Measurements from ENCODE around the gene LSAMP.

Gene LSAMP

GRCh38 chr3:116356056-116356455, 89.2 kb downstream of the LSAMP start:
- DNase-seq (ENCODE audit: low read depth in 2 of 2): no peak

GRCh38 chr3:116354382-116354781, 90.9 kb downstream of the LSAMP start:
- no peak for DNase-seq (ENCODE audit: low read depth in 2 of 2)

- DNase-seq (ENCODE audit: low read depth in 2 of 2): no peak
These were observed 95.1 kb downstream of the LSAMP start for GRCh38 chr3:116350119-116350733.

- no peak for DNase-seq (ENCODE audit: low read depth in 2 of 2)
These were observed 97.1 kb downstream of the LSAMP start for GRCh38 chr3:116348216-116348615.

- no peak for DNase-seq (ENCODE audit: low read depth in 2 of 2)
These were observed 102.8 kb downstream of the LSAMP start for GRCh38 chr3:116342499-116342898.

GRCh38 chr3:116341899-116342298, 103.4 kb downstream of the LSAMP start:
- DNase-seq (ENCODE audit: low read depth in 2 of 2): no peak

GRCh38 chr3:116341381-116341780, 103.9 kb downstream of the LSAMP start:
- DNase-seq (ENCODE audit: low read depth in 2 of 2): no peak

GRCh38 chr3:116340680-116341216, 104.5 kb downstream of the LSAMP start:
- DNase-seq (ENCODE audit: low read depth in 2 of 2): no peak

- no peak for DNase-seq (ENCODE audit: low read depth in 2 of 2)
These were observed 105.8 kb downstream of the LSAMP start for GRCh38 chr3:116339441-116340028.

GRCh38 chr3:116338713-116339112, 106.6 kb downstream of the LSAMP start:
- DNase-seq (ENCODE audit: low read depth in 2 of 2): no peak

- DNase-seq (ENCODE audit: low read depth in 2 of 2): no peak
These were observed 108.1 kb downstream of the LSAMP start for GRCh38 chr3:116337229-116337628.

- DNase-seq (ENCODE audit: low read depth in 2 of 2): no peak
These were observed 113.9 kb downstream of the LSAMP start for GRCh38 chr3:116331380-116331779.

GRCh38 chr3:116322750-116323375, 122.4 kb downstream of the LSAMP start:
- no peak for DNase-seq (ENCODE audit: low read depth in 2 of 2)

- DNase-seq (ENCODE audit: low read depth in 2 of 2): no peak
These were observed 126.9 kb downstream of the LSAMP start for GRCh38 chr3:116318370-116318769.

- no peak for DNase-seq (ENCODE audit: low read depth in 2 of 2)
These were observed 128.5 kb downstream of the LSAMP start for GRCh38 chr3:116316771-116317170.

- no peak for DNase-seq (ENCODE audit: low read depth in 2 of 2)
These were observed 130.8 kb downstream of the LSAMP start for GRCh38 chr3:116314476-116314875.

GRCh38 chr3:116306720-116307119, 138.6 kb downstream of the LSAMP start:
- DNase-seq (ENCODE audit: low read depth in 2 of 2): no peak

GRCh38 chr3:116306149-116306548, 139.1 kb downstream of the LSAMP start:
- DNase-seq (ENCODE audit: low read depth in 2 of 2): no peak

- no peak for DNase-seq (ENCODE audit: low read depth in 2 of 2)
These were observed 143.1 kb downstream of the LSAMP start for GRCh38 chr3:116302087-116302747.

GRCh38 chr3:116301422-116301821, 143.9 kb downstream of the LSAMP start:
- DNase-seq (ENCODE audit: low read depth in 2 of 2): no peak

GRCh38 chr3:116300226-116300625, 145.1 kb downstream of the LSAMP start:
- DNase-seq (ENCODE audit: low read depth in 2 of 2): no peak

- DNase-seq (ENCODE audit: low read depth in 2 of 2): no peak
These were observed 145.6 kb downstream of the LSAMP start for GRCh38 chr3:116299646-116300081.

- DNase-seq (ENCODE audit: low read depth in 2 of 2): no peak
These were observed 147.1 kb downstream of the LSAMP start for GRCh38 chr3:116298151-116298550.
